ENCODE data around the gene AAMDC.

GRCh38 chr11:77909277-77909676 lies 88.3 kb downstream of the AAMDC start:
- TF ChIP-seq CTCF (conservative IDR thresholded peaks at IDR 0.05; ENCODE audit: low read depth, low read length) (no peak), EZH2 (IDR thresholded peaks at IDR 0.05; ENCODE audit: borderline replicate concordance, low read depth, low read length, poor library complexity, severe bottlenecking) (no peak)
